K562 (cell line): Measurements from ENCODE around the gene MIDN. TPM values are rescaled to one million over a fixed set of nuclear protein-coding genes. Genes with fewer than 3 reads are reported as not detected.

Source experiments
- BACH1 ChIP-seq: fragments of 200-800 bp; sonication (Bioruptor generic); IDR thresholded peaks from 2 replicates; pipeline ENCODE4 v1.6.1; 2016; ENCODE audit warnings: missing genetic modification characterization, missing compliant biosample characterization
- CHCHD3 ChIP-seq: fragments of 250-450 bp; sonication (Bioruptor Pico); IDR thresholded peaks from 2 replicates; pipeline ENCODE4 v2.1.2; 2022; ENCODE audit warnings: mild to moderate bottlenecking
- ESRRB ChIP-seq: fragments of 250-450 bp; sonication (Bioruptor Pico); IDR thresholded peaks from 2 replicates; pipeline ENCODE4 v1.5.0; 2020; ENCODE audit warnings: mild to moderate bottlenecking, moderate library complexity, borderline replicate concordance
- GATA2 ChIP-seq: sonication (generic); formaldehyde crosslinking; IDR thresholded peaks from 2 replicates; pipeline ENCODE4 v1.4.0; 2020; ENCODE audit warnings: mild to moderate bottlenecking, missing genetic modification reagents
- GTF2F1 ChIP-seq: IDR thresholded peaks from 2 replicates; pipeline ENCODE4 v1.6.1; 2011; ENCODE audit warnings: low read depth, low read length, improper control_type of control experiment
- MAFK ChIP-seq: IDR thresholded peaks from 2 replicates; pipeline ENCODE4 v1.6.1; 2011; ENCODE audit warnings: low read length, improper control_type of control experiment
- NFIC ChIP-seq: fragments of 450-650 bp; IDR thresholded peaks from 2 replicates; pipeline ENCODE4 v1.6.1; 2017; ENCODE audit warnings: mild to moderate bottlenecking, inconsistent platforms
- POLR2B ChIP-seq: fragments of 450-650 bp; IDR thresholded peaks from 2 replicates; pipeline ENCODE4 v1.6.1; 2018; ENCODE audit warnings: low read depth; ENCODE audit not compliant: partially characterized antibody
- RBM25 ChIP-seq: fragments of 200-400 bp; formaldehyde crosslinking; IDR thresholded peaks from 2 replicates; pipeline ENCODE4 v1.6.1; 2018; ENCODE audit warnings: low read length, low read depth, moderate library complexity; ENCODE audit not compliant: severe bottlenecking
- SLC30A9 ChIP-seq: fragments of 250-450 bp; sonication (Bioruptor Pico); IDR thresholded peaks from 2 replicates; pipeline ENCODE4 v1.8.0; 2022; ENCODE audit warnings: mild to moderate bottlenecking, moderate library complexity
- SMC3 ChIP-seq: conservative IDR thresholded peaks from 2 replicates; pipeline ENCODE4 v1.6.1; 2011; ENCODE audit warnings: low read depth, low read length, improper control_type of control experiment; ENCODE audit not compliant: insufficient read depth
- TCF7 ChIP-seq: sonication (generic); IDR thresholded peaks from 2 replicates; pipeline ENCODE4 v1.6.1; 2016; ENCODE audit warnings: antibody characterized with exemption, borderline replicate concordance
- TSHZ1 ChIP-seq: fragments of 250-450 bp; sonication (Bioruptor Pico); IDR thresholded peaks from 2 replicates; pipeline ENCODE4 v1.4.0; 2020; ENCODE audit warnings: mild to moderate bottlenecking, moderate library complexity
- ZNF175 ChIP-seq: fragments of 200-800 bp; sonication (Bioruptor generic); IDR thresholded peaks from 2 replicates; pipeline ENCODE4 v1.6.1; 2016; ENCODE audit warnings: low read depth, mild to moderate bottlenecking, missing genetic modification characterization, missing compliant biosample characterization
- ZNF224 ChIP-seq: sonication (generic); formaldehyde crosslinking; IDR thresholded peaks from 2 replicates; pipeline ENCODE4 v1.8.0; 2022; ENCODE audit warnings: mild to moderate bottlenecking, missing genetic modification reagents
- ZNF23 ChIP-seq: fragments of 250-450 bp; sonication (Bioruptor Pico); IDR thresholded peaks from 2 replicates; pipeline ENCODE4 v1.4.0; 2020; ENCODE audit warnings: mild to moderate bottlenecking
- ZNF551 ChIP-seq: fragments of 250-450 bp; sonication (Bioruptor Pico); IDR thresholded peaks from 2 replicates; pipeline ENCODE4 v1.5.0; 2021; ENCODE audit warnings: mild to moderate bottlenecking, moderate library complexity
- ZNF586 ChIP-seq: fragments of 450-650 bp; formaldehyde crosslinking; conservative IDR thresholded peaks from 2 replicates; pipeline ENCODE4 v1.4.0; 2020; ENCODE audit warnings: mild to moderate bottlenecking, moderate library complexity
- ZNF764 ChIP-seq: fragments of 250-450 bp; sonication (Bioruptor Pico); IDR thresholded peaks from 2 replicates; pipeline ENCODE4 v1.4.0; 2020; ENCODE audit warnings: low read depth, mild to moderate bottlenecking, moderate library complexity
- ZNF778 ChIP-seq: fragments of 450-650 bp; formaldehyde crosslinking; IDR thresholded peaks from 2 replicates; pipeline ENCODE4 v1.4.0; 2020; ENCODE audit warnings: mild to moderate bottlenecking, moderate library complexity
- polyA plus RNA-seq, 8 experiments: library from polyadenylated mRNA; depleted of rRNA in 4 of 8; stranded (reverse) in 5 of 8; unstranded in 3 of 8; fragments of >200 nt; fragmentation: Nextera tagmentation in 2 of 8; fragmentation: Illumina TruSeq in 1 of 8; extraction: Ambion mirVana in 2 of 8; extraction: Trizol in 1 of 8; gene quantifications; 2 replicates each; pipeline versions ENCODE4 v1.2.1 to v1.2.3, GENCODE V29; 2011 to 2014; ENCODE audit warnings: inconsistent platforms in 1 of 8, missing spikeins in 1 of 8
- total RNA-seq, 7 experiments: library from RNA; depleted of rRNA in 6 of 7; stranded (reverse); fragments of >200 nt in 6 of 7; fragmentation: Illumina TruSeq in 2 of 7; extraction: Trizol in 2 of 7; gene quantifications; 2 replicates each; pipeline versions ENCODE4 v1.2.1 to v1.2.3, GENCODE V29; 2011 to 2021; ENCODE audit warnings: low replicate concordance in 1 of 7
- TF ChIP-seq, protein P1 (sequence below): fragments of 450-650 bp; IDR thresholded peaks from 2 replicates; pipeline ENCODE4 v1.6.1; 2018; ENCODE audit warnings: mild to moderate bottlenecking, low read depth; ENCODE audit not compliant: partially characterized antibody
- TF ChIP-seq, protein P2 (sequence below): fragments of 450-650 bp; formaldehyde crosslinking; IDR thresholded peaks from 2 replicates; pipeline ENCODE4 v1.4.0; 2020; ENCODE audit warnings: mild to moderate bottlenecking, moderate library complexity

The MIDN gene
- total and polyA plus RNA-seq, 9 of the 15 experiments (the other 6 are each of a cell fraction or from before 2014, with no cell fraction given), result 0.17 to 120 (median 10.1) TPM

DNA sequence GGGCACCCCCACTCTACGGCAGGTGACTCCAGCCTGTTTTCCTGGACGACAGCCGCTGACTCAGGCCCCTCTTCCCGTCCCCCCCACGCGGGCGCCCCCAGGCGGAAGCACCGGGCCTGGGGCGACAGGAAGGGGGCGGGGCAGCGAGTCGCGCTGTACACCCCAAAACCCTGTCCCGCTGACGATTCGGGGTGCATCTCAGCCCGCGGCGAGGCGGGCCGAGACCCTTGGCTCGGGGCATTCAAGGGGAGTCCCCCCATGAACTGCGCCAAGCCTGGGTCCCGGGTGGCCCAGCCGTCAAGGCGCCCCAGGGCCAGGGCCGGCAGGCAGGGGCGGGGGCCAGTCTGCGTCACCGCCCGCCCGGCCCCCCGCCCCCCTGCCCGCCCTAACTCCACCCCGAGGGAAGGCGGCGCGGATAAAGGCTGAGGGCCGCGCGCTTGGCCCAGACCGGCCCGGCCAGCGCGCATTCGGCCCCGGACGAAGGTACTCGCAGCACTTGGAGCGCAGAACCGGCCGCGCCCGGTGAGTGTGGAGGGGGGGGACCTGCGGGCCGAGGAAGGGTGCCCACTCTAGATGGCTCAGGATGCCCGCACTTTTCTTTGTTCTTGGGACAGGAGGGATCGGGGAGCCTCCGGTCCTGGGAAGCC, at the start of gene MIDN (continued):
- no peak for TF ChIP-seq ZNF551 (CRISPR knock-in tag)
- peak; percentile 48; the same call in 1 of the 2 replicates for TF ChIP-seq GTF2F1
- TF ChIP-seq BACH1 (tag), result no peak
- TF ChIP-seq, protein P1, sequence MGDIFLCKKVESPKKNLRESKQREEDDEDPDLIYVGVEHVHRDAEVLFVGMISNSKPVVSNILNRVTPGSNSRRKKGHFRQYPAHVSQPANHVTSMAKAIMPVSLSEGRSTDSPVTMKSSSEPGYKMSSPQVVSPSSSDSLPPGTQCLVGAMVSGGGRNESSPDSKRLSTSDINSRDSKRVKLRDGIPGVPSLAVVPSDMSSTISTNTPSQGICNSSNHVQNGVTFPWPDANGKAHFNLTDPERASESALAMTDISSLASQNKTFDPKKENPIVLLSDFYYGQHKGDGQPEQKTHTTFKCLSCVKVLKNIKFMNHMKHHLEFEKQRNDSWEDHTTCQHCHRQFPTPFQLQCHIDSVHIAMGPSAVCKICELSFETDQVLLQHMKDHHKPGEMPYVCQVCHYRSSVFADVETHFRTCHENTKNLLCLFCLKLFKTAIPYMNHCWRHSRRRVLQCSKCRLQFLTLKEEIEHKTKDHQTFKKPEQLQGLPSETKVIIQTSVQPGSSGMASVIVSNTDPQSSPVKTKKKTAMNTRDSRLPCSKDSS, result no peak
- no peak for TF ChIP-seq ZNF586 (CRISPR knock-in tag)
- peak; percentile 71 for TF ChIP-seq NFIC
- no peak for TF ChIP-seq ZNF778
- no peak for TF ChIP-seq CHCHD3 (CRISPR knock-in tag)
- TF ChIP-seq ESRRB (CRISPR knock-in tag), result no peak
- no peak for TF ChIP-seq TSHZ1 (CRISPR knock-in tag)
- TF ChIP-seq RBM25, result no peak
- no peak for TF ChIP-seq ZNF224 (CRISPR knock-in tag)
- TF ChIP-seq ZNF175 (CRISPR knock-in tag), result no peak
- no peak for TF ChIP-seq SMC3
- TF ChIP-seq SLC30A9 (CRISPR knock-in tag), result no peak
- no peak for TF ChIP-seq ZNF764 (CRISPR knock-in tag)
- TF ChIP-seq, protein P2, sequence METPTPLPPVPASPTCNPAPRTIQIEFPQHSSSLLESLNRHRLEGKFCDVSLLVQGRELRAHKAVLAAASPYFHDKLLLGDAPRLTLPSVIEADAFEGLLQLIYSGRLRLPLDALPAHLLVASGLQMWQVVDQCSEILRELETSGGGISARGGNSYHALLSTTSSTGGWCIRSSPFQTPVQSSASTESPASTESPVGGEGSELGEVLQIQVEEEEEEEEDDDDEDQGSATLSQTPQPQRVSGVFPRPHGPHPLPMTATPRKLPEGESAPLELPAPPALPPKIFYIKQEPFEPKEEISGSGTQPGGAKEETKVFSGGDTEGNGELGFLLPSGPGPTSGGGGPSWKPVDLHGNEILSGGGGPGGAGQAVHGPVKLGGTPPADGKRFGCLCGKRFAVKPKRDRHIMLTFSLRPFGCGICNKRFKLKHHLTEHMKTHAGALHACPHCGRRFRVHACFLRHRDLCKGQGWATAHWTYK, result no peak
- TF ChIP-seq MAFK, result no peak
- no peak for TF ChIP-seq TCF7
- no peak for TF ChIP-seq ZNF23 (CRISPR knock-in tag)
- no peak for TF ChIP-seq GATA2
- peak; percentile 93 for TF ChIP-seq POLR2B
